ENCODE results near the gene LSM14B.

The LSM14B gene

GRCh38 chr20:62182469-62183425 lies 60.5 kb downstream of the LSM14B start, which contains the start of gene MTG2:
MTG2 (plus strand) TSS chr20:62183028; CDS start chr20:62193421, 10,393 bp downstream.
- peak; percentile 74 for DNase-seq (ENCODE audit: low read depth, low spot score)

- no peak for DNase-seq (ENCODE audit: low read depth, low spot score)
Measured at GRCh38 chr20:62183426-62184142, 61.3 kb downstream of the LSM14B start.
